Transverse colon (tissue), 4 donors: ENCODE data around the gene SYT1. TPM values are rescaled to one million over a fixed set of nuclear protein-coding genes. Genes with fewer than 3 reads are reported as not detected.

Experiments used
- DNase-seq: peaks from one replicate; pipeline ENCODE4 v3.0.0-alpha.2; 2019
- H3K27ac ChIP-seq, 4 donors: fragments of 200-600 bp; sonication (generic); 2 replicates each; pipeline ENCODE4 v1.5.1; 2016 to 2018; ENCODE audit warnings: inconsistent platforms in 4 of 4
- H3K27me3 ChIP-seq: fragments of 200-600 bp; sonication (generic); 2 replicates; pipeline ENCODE4 v1.5.1; 2017; ENCODE audit warnings: inconsistent platforms
- H3K36me3 ChIP-seq, 4 donors: fragments of 200-600 bp; sonication (generic); 2 replicates each; pipeline ENCODE4 v1.5.1; 2017 to 2019; ENCODE audit warnings: inconsistent platforms in 4 of 4
- H3K4me1 ChIP-seq, 4 donors: fragments of 200-600 bp; sonication (generic); 2 replicates each; pipeline ENCODE4 v1.5.1; 2017 to 2020; ENCODE audit warnings: inconsistent platforms in 4 of 4
- H3K4me3 ChIP-seq, 4 donors: fragments of 200-600 bp; sonication (generic); 1 replicate in 1 of 4; 2 replicates in 3 of 4; pipeline versions ENCODE4 v1.5.1 to v1.6.1; 2017 to 2019; ENCODE audit warnings: inconsistent platforms in 4 of 4
- H3K9me3 ChIP-seq, 2 donors: fragments of 200-600 bp; sonication (generic); 2 replicates each; pipeline ENCODE4 v1.5.1; 2017 to 2019; ENCODE audit warnings: inconsistent platforms in 2 of 2
- EP300 ChIP-seq: sonication (generic); formaldehyde crosslinking; IDR thresholded peaks from one replicate; pipeline ENCODE4 v1.6.1; 2017; ENCODE audit warnings: antibody characterized with exemption, low read depth
- POLR2A ChIP-seq: fragments of 450-650 bp; IDR thresholded peaks from one replicate; pipeline ENCODE4 v1.6.1; 2016; ENCODE audit warnings: antibody characterized with exemption, mild to moderate bottlenecking, moderate library complexity
- POLR2AphosphoS5 ChIP-seq, 3 donors: sonication (generic); formaldehyde crosslinking; IDR thresholded peaks; one replicate each; pipeline ENCODE4 v1.6.1; 2016; ENCODE audit warnings: antibody characterized with exemption in 3 of 3
- WGBS, 2 donors: methylation state at CpG; one replicate each; pipeline ENCODE4 v1.1.5; 2018; ENCODE audit warnings: low coverage in 1 of 2; 5-methylcytosine and 5-hydroxymethylcytosine counted together
- in situ Hi-C, 4 donors: fragments of 200-750 bp; cut with MboI; loops; one replicate each; pipeline versions ENCODE4 v1.15.0 to v1.15.1; 2017; ENCODE audit warnings: low sequenced_read_pairs in 3 of 4, low pct_ligation_motif_present in 1 of 4, low pct_unique_long_range_greater_than_20kb in 1 of 4
- intact Hi-C: fragments of 100-400 bp; cut with DNase I; formaldehyde crosslinking; loops from one replicate; pipeline ENCODE4 v1.15.1; 2023; ENCODE audit warnings: low total_unique reads
- total RNA-seq, 4 donors: library from RNA; depleted of rRNA; stranded (reverse); fragments of >200 nt; gene quantifications; one replicate each; pipeline ENCODE4 v1.1.0, GENCODE V29; 2016
- TF ChIP-seq, protein P1 (sequence below), 5 experiments: fragments of 200-600 bp in 3 of 5; fragments of 450-650 bp in 2 of 5; sonication (generic) in 3 of 5; IDR thresholded peaks; 1 replicate in 2 of 5; 2 replicates in 3 of 5; pipeline ENCODE4 v1.5.1; 2016 to 2017; ENCODE audit warnings: antibody characterized with exemption in 5 of 5, inconsistent platforms in 3 of 5, mild to moderate bottlenecking in 2 of 5, moderate library complexity in 1 of 5

Gene SYT1
- total RNA-seq, 4 donors from 2014 or later, result 0.60 to 4.9 (median 2.1) TPM

DNA sequence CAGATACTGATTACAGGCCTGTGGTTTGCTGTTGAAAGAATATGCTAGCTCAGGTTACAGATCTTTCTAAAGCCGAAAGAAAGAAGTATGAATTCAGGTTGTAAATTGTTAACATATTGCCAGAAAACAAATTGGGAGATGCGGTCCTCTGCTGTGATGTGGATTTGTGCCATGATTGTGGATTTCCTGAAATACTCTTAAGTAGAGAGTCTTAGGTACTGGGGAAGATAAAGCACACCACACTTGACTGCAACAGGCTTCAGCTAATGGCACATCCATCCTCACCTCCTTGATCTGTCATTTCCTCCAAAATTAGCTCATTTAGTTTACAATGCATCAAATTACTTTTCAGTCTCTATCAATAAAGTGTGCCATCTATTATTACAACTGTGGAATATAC lies 279.2 kb downstream of the SYT1 start:
- H3K4me1 ChIP-seq, result no peaks in the 10 kb centered on the region
- no peak overlapping the region for H3K27ac ChIP-seq
- no peaks in the 10 kb centered on the region for H3K36me3 ChIP-seq
- TF ChIP-seq EP300 (no peak), POLR2A (no peak)
- in situ Hi-C loops (no loop called here), intact Hi-C loops (no loop called here)
- no peaks in the 10 kb centered on the region for H3K27me3 ChIP-seq
- DNase-seq, result no peak
- WGBS, 2 donors, result 75 to 80% methylated on average over 2 of the region's 2 CpGs
- no peaks in the 10 kb centered on the region for H3K9me3 ChIP-seq
- H3K4me3 ChIP-seq, result no peak overlapping the region

DNA sequence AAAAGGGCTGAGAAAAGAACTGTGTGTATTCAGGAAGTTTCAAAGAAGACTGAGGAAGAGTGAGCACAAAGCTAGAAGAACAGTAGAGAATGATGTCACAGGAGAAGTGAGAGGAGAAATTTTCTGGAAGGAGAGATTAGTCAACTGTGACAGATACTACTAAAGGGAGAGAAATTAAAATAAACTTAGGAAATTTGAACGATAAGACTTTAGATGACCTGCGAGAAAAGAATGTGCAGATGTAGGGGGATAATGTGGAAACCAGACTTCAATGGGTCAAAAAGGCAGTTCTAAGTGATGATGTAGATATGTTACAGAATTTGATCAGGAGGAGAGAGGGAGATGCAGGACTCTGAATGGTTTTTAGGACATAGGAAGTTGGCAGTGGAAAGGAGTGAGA lies 287.4 kb downstream of the SYT1 start:
- TF ChIP-seq, protein P1, sequence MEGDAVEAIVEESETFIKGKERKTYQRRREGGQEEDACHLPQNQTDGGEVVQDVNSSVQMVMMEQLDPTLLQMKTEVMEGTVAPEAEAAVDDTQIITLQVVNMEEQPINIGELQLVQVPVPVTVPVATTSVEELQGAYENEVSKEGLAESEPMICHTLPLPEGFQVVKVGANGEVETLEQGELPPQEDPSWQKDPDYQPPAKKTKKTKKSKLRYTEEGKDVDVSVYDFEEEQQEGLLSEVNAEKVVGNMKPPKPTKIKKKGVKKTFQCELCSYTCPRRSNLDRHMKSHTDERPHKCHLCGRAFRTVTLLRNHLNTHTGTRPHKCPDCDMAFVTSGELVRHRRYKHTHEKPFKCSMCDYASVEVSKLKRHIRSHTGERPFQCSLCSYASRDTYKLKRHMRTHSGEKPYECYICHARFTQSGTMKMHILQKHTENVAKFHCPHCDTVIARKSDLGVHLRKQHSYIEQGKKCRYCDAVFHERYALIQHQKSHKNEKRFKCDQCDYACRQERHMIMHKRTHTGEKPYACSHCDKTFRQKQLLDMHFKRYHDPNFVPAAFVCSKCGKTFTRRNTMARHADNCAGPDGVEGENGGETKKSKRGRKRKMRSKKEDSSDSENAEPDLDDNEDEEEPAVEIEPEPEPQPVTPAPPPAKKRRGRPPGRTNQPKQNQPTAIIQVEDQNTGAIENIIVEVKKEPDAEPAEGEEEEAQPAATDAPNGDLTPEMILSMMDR (IDR thresholded peaks at IDR 0.05), result no peak
- TF ChIP-seq POLR2A, result no peak
- TF ChIP-seq EP300, result no peak
- no peak for TF ChIP-seq POLR2AphosphoS5 (IDR thresholded peaks at IDR 0.05)
- DNase-seq, result no peak
- Histone ChIP-seq H3K4me3 (no peak overlapping the region), H3K36me3 (no peaks in the 10 kb centered on the region), H3K27me3 (no peaks in the 10 kb centered on the region), H3K27ac (no peak overlapping the region), H3K9me3 (no peaks in the 10 kb centered on the region), H3K4me1 (no peaks in the 10 kb centered on the region)
- in situ Hi-C loops, result no loop called here
- 85 to 91% methylated on average over 2 of the region's 2 CpGs for WGBS, 2 donors
- intact Hi-C loops, result no loop called here

DNA sequence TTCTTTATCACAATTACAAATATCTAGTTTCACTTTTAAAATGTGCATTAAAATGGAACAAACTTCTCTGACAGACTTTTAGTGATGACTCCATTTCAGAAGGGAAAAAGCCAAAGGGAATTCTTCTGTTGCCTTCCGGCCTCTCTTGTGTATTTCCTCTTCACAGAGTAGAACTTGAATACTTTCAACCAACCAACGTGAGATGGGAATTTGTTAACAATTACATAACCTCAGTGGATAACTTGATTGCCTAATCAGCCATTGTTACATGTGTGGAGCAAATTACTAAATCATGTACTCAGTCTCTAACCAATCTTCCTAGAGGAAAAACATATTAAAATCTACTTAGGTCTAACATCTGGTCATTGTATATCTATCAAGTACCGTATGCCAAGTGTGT lies 291.1 kb downstream of the SYT1 start:
- WGBS, 2 donors, result 60 to 75% methylated on average over 2 to 3 of the region's 3 CpGs
- DNase-seq, result no peak
- in situ Hi-C loops, result no loop called here
- Histone ChIP-seq H3K27ac (no peak overlapping the region), H3K9me3 (no peaks in the 10 kb centered on the region), H3K4me3 (no peak overlapping the region), H3K4me1 (no peaks in the 10 kb centered on the region), H3K27me3 (no peaks in the 10 kb centered on the region), H3K36me3 (no peaks in the 10 kb centered on the region)
- TF ChIP-seq, protein P1 (IDR thresholded peaks at IDR 0.05), result no peak
- TF ChIP-seq POLR2A, result no peak
- no peak for TF ChIP-seq POLR2AphosphoS5 (IDR thresholded peaks at IDR 0.05)
- no peak for TF ChIP-seq EP300
- intact Hi-C loops, result no loop called here

DNA sequence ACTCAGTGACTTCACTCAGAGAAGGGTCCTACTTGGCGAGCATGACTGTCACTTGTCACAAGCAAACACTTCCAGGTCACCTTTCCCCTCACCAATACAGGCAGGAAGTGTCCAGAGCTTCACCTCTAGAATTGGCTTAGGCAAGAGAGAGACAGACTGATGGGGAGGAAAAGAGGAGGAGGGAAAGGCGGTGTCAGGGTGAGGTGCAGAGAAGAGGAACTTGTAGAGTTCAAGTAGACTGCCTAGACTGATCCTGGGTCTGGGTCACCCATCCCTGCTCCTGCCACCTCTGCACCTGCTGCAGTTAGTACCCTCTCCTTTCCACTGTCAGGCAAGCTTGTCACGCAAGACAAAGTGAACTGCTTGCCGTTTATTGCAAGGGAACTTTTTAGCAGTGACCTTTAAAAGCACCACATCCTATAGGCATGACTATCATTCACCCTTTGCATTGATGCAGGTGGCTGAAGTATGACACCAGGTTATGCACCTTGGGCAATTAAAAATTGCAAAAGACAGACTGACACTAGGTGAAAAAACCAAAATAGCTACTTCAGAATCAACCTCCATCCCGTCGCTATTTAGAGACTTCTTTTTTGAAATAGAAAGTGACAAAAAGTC lies 292.4 kb downstream of the SYT1 start:
- DNase-seq, result no peak
- Histone ChIP-seq H3K4me1 (no peaks in the 10 kb centered on the region), H3K27me3 (no peaks in the 10 kb centered on the region), H3K9me3 (no peaks in the 10 kb centered on the region), H3K4me3 (no peak overlapping the region), H3K27ac (no peak overlapping the region), H3K36me3 (no peaks in the 10 kb centered on the region)
- no peak for TF ChIP-seq EP300
- TF ChIP-seq, protein P1 (IDR thresholded peaks at IDR 0.05), result no peak
- no peak for TF ChIP-seq POLR2A
- TF ChIP-seq POLR2AphosphoS5 (IDR thresholded peaks at IDR 0.05), result no peak
- intact Hi-C loops, result no loop called here
- in situ Hi-C loops, result no loop called here
- WGBS, 2 donors, result 75 to 78% methylated on average over 6 of the region's 6 CpGs
